Cardiac fibroblast (primary cell): Measurements from ENCODE around the gene NXPE4.
"Not testable (repeated sequence)": the region's sequence is repeated elsewhere in the genome, so short reads cannot be mapped to it uniquely, and the experiment has no call there.

Experiments used
- DNase-seq, 2 donors: peaks; one replicate each; pipeline versions ENCODE4 v3.0.0 to v3.0.0-alpha.2; 2010; ENCODE audit warnings: low read depth in 2 of 2
- H3K4me3 ChIP-seq, 2 donors: replicated peaks in 1 of 2; 1 replicate in 1 of 2; 2 replicates in 1 of 2; pipeline ENCODE4 v1.5.1; 2011; ENCODE audit warnings: low read depth in 2 of 2, low read length in 2 of 2, mild to moderate bottlenecking in 2 of 2, moderate library complexity in 1 of 2
- TF ChIP-seq, protein P1 (sequence below): IDR thresholded peaks from one replicate; pipeline ENCODE4 v1.5.1; 2011; ENCODE audit warnings: low read depth, mild to moderate bottlenecking, low read length, inconsistent platforms

Gene NXPE4

DNA sequence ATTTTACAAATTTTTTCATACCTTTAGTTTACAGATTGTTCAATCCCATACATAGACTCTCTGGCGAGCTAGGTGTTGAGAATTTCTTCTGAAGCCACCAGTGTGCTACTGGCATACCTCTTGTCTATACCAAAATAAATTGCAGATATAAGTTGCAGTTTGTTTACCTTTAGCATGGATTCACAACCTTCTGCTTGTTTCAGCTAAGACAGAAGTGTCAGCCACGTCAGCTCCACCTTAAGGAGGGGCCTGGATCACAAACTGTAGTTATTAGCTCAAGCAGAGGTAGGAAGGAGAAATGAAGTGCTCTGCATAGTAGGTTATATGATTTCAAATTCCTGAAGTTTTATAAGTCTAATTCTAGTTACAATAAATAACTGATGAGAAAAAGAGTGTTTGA lies at the start of gene NXPE4:
TSS of gene NXPE4 (minus strand) at position 216 of the 400 bp plus-strand sequence. CDS start 1,027 bp downstream, outside the sequence.
- TF ChIP-seq, protein P1, sequence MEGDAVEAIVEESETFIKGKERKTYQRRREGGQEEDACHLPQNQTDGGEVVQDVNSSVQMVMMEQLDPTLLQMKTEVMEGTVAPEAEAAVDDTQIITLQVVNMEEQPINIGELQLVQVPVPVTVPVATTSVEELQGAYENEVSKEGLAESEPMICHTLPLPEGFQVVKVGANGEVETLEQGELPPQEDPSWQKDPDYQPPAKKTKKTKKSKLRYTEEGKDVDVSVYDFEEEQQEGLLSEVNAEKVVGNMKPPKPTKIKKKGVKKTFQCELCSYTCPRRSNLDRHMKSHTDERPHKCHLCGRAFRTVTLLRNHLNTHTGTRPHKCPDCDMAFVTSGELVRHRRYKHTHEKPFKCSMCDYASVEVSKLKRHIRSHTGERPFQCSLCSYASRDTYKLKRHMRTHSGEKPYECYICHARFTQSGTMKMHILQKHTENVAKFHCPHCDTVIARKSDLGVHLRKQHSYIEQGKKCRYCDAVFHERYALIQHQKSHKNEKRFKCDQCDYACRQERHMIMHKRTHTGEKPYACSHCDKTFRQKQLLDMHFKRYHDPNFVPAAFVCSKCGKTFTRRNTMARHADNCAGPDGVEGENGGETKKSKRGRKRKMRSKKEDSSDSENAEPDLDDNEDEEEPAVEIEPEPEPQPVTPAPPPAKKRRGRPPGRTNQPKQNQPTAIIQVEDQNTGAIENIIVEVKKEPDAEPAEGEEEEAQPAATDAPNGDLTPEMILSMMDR = no peak

DNA sequence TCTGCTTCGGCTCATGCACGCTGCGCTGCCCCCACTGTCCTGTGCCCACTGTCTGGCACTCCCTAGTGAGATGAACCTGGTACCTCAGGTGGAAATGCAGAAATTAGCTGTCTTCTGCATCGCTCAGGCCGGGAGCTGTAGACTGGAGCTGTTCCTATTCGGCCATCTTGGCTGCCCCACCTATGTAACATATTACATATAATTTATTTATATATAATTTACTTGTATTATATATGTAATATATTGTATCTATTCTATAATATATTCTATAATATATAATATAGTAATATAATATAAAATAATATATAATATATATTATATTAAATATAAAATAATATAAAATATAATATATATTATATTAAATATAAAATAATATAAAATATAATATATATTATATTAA lies 43.9 kb upstream of the NXPE4 start:
- DNase-seq, H3K4me3 ChIP-seq: not testable (repeated sequence)

More for the DNA sequence above, at the start of gene NXPE4:
- no peak for DNase-seq
- H3K4me3 ChIP-seq = no peak within 1 kb of the TSS

DNA sequence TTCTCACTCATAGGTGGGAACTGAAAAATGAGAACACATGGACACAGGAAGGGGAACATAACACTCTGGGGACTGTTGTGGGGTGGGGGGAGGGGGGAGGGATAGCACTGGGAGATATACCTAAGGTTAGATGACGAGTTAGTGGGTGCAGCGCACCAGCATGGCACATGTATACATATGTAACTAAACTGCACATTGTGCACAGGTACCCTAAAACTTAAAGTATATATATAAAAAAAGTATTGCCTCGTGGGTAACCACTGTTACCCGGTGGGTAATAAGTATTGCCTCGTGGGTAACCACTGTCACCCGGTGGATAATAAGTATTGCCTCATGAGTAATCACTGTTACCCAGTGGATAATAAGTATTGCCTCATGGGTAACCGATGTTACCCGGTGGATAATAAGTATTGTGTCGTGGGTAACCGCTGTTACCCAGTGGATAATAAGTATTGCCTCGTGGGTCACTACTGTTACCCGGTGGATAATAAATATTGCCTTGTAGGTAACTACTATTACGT lies 35.9 kb upstream of the NXPE4 start:
- not testable (repeated sequence) for H3K4me3 ChIP-seq, DNase-seq

DNA sequence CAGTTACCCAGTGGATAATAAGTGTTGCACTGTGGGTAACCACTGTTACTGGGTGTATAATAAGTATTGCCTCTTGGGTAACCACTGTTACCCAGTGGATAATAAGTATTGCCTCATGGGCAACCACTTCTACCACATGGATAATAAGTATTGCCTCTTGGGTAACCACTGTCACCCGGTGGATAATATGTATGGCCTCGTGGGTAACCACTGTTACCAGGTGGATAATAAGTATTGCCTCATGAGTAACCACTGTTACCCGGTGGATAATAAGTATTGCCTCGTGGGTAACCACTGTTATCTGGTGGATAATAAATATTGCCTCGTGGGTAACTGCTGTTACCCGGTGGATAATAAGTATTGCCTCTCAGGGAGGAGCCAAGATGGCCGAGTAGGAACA lies 29.7 kb upstream of the NXPE4 start:
- no peak for DNase-seq
- TF ChIP-seq, protein P1 = no peak
- H3K4me3 ChIP-seq = no peak overlapping the region

DNA sequence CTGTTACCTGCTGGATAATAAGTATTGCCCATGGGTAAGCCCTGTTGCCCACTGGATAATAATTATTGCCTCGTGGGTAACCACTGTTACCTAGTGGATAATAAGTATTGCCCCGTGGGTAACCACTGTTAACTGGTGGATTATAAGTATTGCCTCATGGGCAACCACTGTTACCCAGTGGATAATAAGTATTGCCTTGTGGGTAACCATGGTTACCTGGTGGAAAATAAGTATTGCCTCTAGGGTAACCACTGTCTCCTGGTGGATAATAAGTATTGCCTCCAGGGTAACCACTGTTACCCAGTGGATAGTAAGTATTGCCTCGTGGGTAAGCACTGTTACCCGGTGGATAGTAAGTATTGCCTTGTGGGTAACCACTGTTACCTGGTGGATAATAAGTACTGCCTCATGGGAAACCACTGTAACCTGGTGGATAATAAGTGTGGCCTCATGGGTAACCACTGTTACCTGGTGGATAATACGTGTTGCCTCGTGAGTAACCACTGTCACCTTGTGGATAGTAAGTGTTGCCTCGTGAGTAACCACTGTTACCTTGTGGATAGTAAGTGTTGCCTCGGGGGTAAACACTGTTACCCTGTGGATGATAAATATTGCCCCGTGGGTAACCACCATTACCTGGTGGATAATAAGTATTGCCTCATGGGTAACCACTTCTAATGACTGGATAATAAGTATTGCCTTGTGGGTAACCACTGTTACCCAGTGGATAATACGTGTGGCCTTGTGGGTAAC lies 29.0 kb upstream of the NXPE4 start:
- TF ChIP-seq, protein P1 = no peak
- DNase-seq = no peak
- no peak overlapping the region for H3K4me3 ChIP-seq

DNA sequence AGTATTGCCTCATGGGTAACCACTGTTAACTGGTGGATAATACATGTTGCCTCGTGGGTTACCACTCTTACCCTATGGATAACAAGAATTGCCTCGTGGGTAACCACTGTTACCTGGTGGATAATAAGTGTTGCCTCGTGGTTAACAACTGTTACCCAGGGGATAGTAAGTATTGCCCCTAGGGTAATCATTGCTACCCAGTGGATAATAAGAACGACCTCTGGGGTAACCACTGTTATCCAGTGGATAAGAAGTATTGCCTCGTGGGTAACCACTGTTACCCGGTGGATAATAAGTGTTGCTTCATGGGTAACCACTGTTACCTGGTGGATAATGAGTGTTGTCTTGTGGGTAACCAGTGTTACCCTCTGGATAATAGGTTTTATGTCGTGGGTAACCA lies 28.1 kb upstream of the NXPE4 start:
- no peak overlapping the region for H3K4me3 ChIP-seq
- TF ChIP-seq, protein P1 = no peak
- DNase-seq = no peak

DNA sequence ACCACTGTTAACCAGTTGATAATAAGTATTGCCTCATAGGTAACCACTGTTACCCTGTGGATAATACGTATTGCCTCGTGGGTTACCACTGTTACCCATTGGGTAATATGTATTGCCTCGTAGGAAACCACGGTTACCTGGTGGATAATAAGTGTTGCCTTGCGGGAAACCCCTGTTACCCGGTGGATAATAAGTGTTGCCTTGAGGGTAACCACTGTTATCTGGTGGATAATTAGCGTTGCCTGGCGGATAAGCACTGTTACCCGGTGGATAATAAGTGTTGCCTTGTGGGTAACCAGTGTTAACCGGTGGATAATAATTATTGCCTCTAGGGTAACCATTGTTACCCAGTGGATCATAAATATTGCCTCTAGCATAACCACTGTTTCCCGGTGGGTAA lies 27.3 kb upstream of the NXPE4 start:
- no peak for DNase-seq
- no peak overlapping the region for H3K4me3 ChIP-seq
- TF ChIP-seq, protein P1 = no peak
